ENCODE data around the gene PTMA.

- TF ChIP-seq POLR2A (IDR thresholded peaks at IDR 0.05), result no peak
- no peak for TF ChIP-seq CTCF (IDR thresholded peaks at IDR 0.05)
Observed at GRCh38 chr2:231699006-231699405, 9.3 kb upstream of the PTMA start.

All from body of pancreas (tissue), 4 donors.